ENCODE data around the gene C1orf21. TPM values are rescaled to one million over a fixed set of nuclear protein-coding genes. Genes with fewer than 3 reads are reported as not detected.

C1orf21 gene
- total RNA-seq, 2 donors from 2014 or later = 68.1 to 81.1 TPM

DNA sequence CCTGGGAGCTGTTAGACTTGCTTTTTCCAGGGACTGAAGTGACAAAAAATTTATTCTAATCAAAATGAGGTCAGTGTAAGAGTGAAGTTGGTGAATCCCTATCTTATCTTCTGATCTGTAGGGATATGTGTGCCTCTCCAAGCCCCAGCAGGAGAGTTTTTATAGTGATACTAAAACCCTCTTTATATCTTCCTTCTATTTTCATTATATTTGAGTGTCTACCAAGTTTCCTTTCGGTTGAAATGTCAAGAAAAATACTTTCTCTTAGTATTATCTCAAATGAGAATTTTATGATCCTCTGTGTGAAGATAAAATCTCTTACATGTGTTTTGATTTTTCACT is 18.9 kb downstream of the C1orf21 start:
- Histone ChIP-seq H3K4me1 (no peaks in the 10 kb centered on the region), H3K27ac (no peak overlapping the region), H3K27me3 (no peaks in the 10 kb centered on the region), H3K36me3 (no peaks in the 10 kb centered on the region), H3K9ac (ENCODE audit: low read depth in 2 of 2, low read length in 2 of 2) (no peak overlapping the region), H3K9me3 (no peaks in the 10 kb centered on the region), H3K4me3 (no peak overlapping the region)
- no peak for TF ChIP-seq CTCF (IDR thresholded peaks at IDR 0.05)
- no peak for DNase-seq
- intact Hi-C loops (cut with DNase I) = no loop called here

- H3K4me1 ChIP-seq = no peaks in the 10 kb centered on the region
Observed at GRCh38 chr1:184406479-184406878, 19.6 kb downstream of the C1orf21 start.

GRCh38 chr1:184407816-184408510 is 21.1 kb downstream of the C1orf21 start:
- no peaks in the 10 kb centered on the region for H3K27me3 ChIP-seq
- no peaks in the 10 kb centered on the region for H3K36me3 ChIP-seq
- TF ChIP-seq CTCF (IDR thresholded peaks at IDR 0.05) = no peak
- no peak for DNase-seq
- H3K4me3 ChIP-seq = no peak overlapping the region
- no peaks in the 10 kb centered on the region for H3K9me3 ChIP-seq
- intact Hi-C loops (cut with DNase I) = no loop called here
- H3K4me1 ChIP-seq = no peaks in the 10 kb centered on the region
- no peak overlapping the region for H3K9ac ChIP-seq (ENCODE audit: low read depth in 2 of 2, low read length in 2 of 2)
- H3K27ac ChIP-seq = no peak overlapping the region

More at GRCh38 chr1:184406479-184406878, 19.6 kb downstream of the C1orf21 start:
- Histone ChIP-seq H3K9me3 (no peaks in the 10 kb centered on the region), H3K9ac (ENCODE audit: low read depth in 2 of 2, low read length in 2 of 2) (no peak overlapping the region), H3K36me3 (no peaks in the 10 kb centered on the region), H3K27me3 (no peaks in the 10 kb centered on the region), H3K27ac (no peak overlapping the region), H3K4me3 (no peak overlapping the region)
- DNase-seq = no peak
- intact Hi-C loops (cut with DNase I) = no loop called here
- TF ChIP-seq CTCF (IDR thresholded peaks at IDR 0.05) = no peak

DNA sequence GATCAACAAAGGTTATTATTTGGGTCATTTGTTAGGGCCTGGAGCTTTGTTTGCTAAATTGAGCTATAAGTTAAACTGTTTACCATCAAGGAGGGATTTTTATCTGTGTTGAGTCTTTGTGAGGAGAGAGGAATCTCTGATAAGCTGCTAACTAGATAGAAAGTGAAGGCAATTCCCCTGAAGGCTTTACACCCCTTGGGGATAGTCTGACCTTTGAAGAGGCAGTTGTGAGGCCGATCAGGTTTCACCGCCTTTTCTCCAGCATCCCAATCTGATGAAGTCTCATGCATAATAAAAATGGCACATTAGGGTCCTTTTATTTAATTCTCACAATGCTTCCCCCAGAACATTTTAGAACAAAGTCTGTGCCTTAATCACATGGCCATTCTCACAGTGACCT is 21.8 kb downstream of the C1orf21 start:
- no peak overlapping the region for H3K27ac ChIP-seq
- TF ChIP-seq CTCF (IDR thresholded peaks at IDR 0.05) = no peak

DNA sequence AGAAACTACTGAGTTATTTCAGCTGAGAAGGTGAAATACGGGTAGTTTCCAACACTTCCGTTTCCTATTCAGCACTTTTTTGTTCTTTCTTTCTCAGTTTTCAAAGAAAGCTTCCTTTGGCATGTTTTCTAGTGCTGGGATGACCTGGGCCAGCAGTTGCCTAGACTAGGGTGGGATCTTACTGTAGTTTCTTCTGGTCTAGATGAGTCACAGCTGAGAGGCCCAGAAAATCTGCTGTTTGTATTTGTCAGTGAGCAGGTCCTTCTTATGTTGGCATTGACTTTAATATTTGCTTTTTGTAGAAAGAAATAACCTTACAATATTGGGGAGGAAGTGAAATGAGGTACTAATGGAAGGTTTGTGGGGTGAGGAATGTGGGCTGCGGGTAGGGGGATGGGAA is 22.2 kb downstream of the C1orf21 start:
- no peaks in the 10 kb centered on the region for H3K36me3 ChIP-seq
- H3K9ac ChIP-seq (ENCODE audit: low read depth in 2 of 2, low read length in 2 of 2) = no peak overlapping the region
- no peaks in the 10 kb centered on the region for H3K27me3 ChIP-seq
- H3K4me3 ChIP-seq = no peak overlapping the region
- H3K9me3 ChIP-seq = no peaks in the 10 kb centered on the region
- TF ChIP-seq CTCF (IDR thresholded peaks at IDR 0.05) = no peak
- no peaks in the 10 kb centered on the region for H3K4me1 ChIP-seq
- DNase-seq = no peak
- H3K27ac ChIP-seq = no peak overlapping the region
- intact Hi-C loops (cut with DNase I) = no loop called here

More for the DNA sequence above, 21.8 kb downstream of the C1orf21 start:
- intact Hi-C loops (cut with DNase I) = no loop called here
- no peaks in the 10 kb centered on the region for H3K27me3 ChIP-seq
- no peak for DNase-seq
- H3K9me3 ChIP-seq = no peaks in the 10 kb centered on the region
- no peak overlapping the region for H3K9ac ChIP-seq (ENCODE audit: low read depth in 2 of 2, low read length in 2 of 2)
- H3K36me3 ChIP-seq = no peaks in the 10 kb centered on the region
- no peak overlapping the region for H3K4me3 ChIP-seq
- no peaks in the 10 kb centered on the region for H3K4me1 ChIP-seq
